Loucy (cell line): ENCODE results near the gene IGF2BP3.

Experiments used
- EZH2phosphoT487 ChIP-seq: fragments of 200-600 bp; IDR thresholded peaks from 2 replicates; pipeline ENCODE4 v1.6.1; 2018; ENCODE audit warnings: antibody characterized with exemption, mild to moderate bottlenecking, moderate library complexity, borderline replicate concordance
- TF ChIP-seq, protein P1 (sequence below): fragments of 200-600 bp; sonication (generic); conservative IDR thresholded peaks from 2 replicates; pipeline ENCODE4 v1.5.1; 2014; ENCODE audit warnings: mild to moderate bottlenecking, antibody characterized with exemption, low read length

DNA sequence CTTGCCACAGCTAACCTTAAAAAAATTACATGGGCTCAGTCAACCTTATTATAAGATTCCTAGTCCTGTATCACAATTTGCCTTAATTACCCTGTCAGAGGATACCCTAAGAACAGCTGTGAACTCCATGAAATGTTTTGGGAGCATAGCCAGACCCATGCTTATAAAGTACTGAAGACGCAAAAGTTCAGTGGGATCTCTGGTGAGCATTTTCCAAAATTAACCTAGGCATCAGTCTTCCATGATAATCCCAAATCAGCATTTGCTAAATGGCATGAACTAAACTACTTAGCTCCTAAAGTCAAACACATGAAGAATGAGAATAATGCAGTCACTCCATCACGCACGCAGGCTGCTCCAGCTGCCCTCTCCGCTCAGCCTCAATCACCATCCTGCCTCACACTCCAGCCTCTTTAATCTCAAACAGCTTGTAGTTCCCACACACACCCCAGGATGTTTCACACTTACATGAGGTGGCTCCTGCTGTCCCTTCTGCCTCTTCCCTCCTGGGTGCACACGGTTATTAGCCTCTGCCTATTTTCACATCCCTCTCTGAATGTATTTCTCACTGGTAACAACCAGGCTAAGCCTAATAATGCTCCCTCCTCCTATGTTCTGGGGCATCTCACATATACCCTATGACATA lies 15.3 kb downstream of the IGF2BP3 start:
- TF ChIP-seq, protein P1, sequence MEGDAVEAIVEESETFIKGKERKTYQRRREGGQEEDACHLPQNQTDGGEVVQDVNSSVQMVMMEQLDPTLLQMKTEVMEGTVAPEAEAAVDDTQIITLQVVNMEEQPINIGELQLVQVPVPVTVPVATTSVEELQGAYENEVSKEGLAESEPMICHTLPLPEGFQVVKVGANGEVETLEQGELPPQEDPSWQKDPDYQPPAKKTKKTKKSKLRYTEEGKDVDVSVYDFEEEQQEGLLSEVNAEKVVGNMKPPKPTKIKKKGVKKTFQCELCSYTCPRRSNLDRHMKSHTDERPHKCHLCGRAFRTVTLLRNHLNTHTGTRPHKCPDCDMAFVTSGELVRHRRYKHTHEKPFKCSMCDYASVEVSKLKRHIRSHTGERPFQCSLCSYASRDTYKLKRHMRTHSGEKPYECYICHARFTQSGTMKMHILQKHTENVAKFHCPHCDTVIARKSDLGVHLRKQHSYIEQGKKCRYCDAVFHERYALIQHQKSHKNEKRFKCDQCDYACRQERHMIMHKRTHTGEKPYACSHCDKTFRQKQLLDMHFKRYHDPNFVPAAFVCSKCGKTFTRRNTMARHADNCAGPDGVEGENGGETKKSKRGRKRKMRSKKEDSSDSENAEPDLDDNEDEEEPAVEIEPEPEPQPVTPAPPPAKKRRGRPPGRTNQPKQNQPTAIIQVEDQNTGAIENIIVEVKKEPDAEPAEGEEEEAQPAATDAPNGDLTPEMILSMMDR: no peak
- no peak for TF ChIP-seq EZH2phosphoT487
